ENCODE results near the gene PTPRN2.

- TF ChIP-seq, protein P1, sequence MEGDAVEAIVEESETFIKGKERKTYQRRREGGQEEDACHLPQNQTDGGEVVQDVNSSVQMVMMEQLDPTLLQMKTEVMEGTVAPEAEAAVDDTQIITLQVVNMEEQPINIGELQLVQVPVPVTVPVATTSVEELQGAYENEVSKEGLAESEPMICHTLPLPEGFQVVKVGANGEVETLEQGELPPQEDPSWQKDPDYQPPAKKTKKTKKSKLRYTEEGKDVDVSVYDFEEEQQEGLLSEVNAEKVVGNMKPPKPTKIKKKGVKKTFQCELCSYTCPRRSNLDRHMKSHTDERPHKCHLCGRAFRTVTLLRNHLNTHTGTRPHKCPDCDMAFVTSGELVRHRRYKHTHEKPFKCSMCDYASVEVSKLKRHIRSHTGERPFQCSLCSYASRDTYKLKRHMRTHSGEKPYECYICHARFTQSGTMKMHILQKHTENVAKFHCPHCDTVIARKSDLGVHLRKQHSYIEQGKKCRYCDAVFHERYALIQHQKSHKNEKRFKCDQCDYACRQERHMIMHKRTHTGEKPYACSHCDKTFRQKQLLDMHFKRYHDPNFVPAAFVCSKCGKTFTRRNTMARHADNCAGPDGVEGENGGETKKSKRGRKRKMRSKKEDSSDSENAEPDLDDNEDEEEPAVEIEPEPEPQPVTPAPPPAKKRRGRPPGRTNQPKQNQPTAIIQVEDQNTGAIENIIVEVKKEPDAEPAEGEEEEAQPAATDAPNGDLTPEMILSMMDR (IDR thresholded peaks at IDR 0.05 in 2 of 3, conservative IDR thresholded peaks at IDR 0.05 in 1 of 3; ENCODE audit: insufficient read depth in 2 of 3, low read depth in 1 of 3, low read length in 3 of 3) = no peak
- TF ChIP-seq MYC (IDR thresholded peaks at IDR 0.05; ENCODE audit: low read depth, low read length) = no peak
- TF ChIP-seq MYC (CRISPR knock-in tag; IDR thresholded peaks at IDR 0.05; ENCODE audit: borderline replicate concordance, low read depth) = no peak
- no peak for TF ChIP-seq USF2 (CRISPR knock-in tag; IDR thresholded peaks at IDR 0.05)
- TF ChIP-seq IRF1 (CRISPR knock-in tag; IDR thresholded peaks at IDR 0.05; ENCODE audit: borderline replicate concordance) = no peak
- TF ChIP-seq, protein P2, sequence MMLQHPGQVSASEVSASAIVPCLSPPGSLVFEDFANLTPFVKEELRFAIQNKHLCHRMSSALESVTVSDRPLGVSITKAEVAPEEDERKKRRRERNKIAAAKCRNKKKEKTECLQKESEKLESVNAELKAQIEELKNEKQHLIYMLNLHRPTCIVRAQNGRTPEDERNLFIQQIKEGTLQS (IDR thresholded peaks at IDR 0.05) = no peak
- TF ChIP-seq, protein P2 (CRISPR knock-in tag; conservative IDR thresholded peaks at IDR 0.05) = no peak
- no peak for TF ChIP-seq POLR2AphosphoS5 (IDR thresholded peaks at IDR 0.05; ENCODE audit: control insufficient read depth, insufficient read depth, low read depth, low read length)
- TF ChIP-seq, protein P3, sequence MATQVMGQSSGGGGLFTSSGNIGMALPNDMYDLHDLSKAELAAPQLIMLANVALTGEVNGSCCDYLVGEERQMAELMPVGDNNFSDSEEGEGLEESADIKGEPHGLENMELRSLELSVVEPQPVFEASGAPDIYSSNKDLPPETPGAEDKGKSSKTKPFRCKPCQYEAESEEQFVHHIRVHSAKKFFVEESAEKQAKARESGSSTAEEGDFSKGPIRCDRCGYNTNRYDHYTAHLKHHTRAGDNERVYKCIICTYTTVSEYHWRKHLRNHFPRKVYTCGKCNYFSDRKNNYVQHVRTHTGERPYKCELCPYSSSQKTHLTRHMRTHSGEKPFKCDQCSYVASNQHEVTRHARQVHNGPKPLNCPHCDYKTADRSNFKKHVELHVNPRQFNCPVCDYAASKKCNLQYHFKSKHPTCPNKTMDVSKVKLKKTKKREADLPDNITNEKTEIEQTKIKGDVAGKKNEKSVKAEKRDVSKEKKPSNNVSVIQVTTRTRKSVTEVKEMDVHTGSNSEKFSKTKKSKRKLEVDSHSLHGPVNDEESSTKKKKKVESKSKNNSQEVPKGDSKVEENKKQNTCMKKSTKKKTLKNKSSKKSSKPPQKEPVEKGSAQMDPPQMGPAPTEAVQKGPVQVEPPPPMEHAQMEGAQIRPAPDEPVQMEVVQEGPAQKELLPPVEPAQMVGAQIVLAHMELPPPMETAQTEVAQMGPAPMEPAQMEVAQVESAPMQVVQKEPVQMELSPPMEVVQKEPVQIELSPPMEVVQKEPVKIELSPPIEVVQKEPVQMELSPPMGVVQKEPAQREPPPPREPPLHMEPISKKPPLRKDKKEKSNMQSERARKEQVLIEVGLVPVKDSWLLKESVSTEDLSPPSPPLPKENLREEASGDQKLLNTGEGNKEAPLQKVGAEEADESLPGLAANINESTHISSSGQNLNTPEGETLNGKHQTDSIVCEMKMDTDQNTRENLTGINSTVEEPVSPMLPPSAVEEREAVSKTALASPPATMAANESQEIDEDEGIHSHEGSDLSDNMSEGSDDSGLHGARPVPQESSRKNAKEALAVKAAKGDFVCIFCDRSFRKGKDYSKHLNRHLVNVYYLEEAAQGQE (IDR thresholded peaks at IDR 0.05; ENCODE audit: borderline replicate concordance) = no peak
- TF ChIP-seq, protein P3 (CRISPR knock-in tag; IDR thresholded peaks at IDR 0.05; ENCODE audit: low read depth) = no peak
- TF ChIP-seq EZH2 (IDR thresholded peaks at IDR 0.05; ENCODE audit: borderline replicate concordance, low read depth, low read length) = no peak
- TF ChIP-seq TARDBP (IDR thresholded peaks at IDR 0.05) = no peak
- TF ChIP-seq GABPA (tag; conservative IDR thresholded peaks at IDR 0.05; ENCODE audit: low read depth) = no peak
- TF ChIP-seq JUND (IDR thresholded peaks at IDR 0.05; ENCODE audit: borderline replicate concordance, low read depth, low read length) = no peak
- TF ChIP-seq JUND (tag; IDR thresholded peaks at IDR 0.05; ENCODE audit: borderline replicate concordance, low read depth, low read length) = no peak
- no peak for TF ChIP-seq BRF2 (IDR thresholded peaks at IDR 0.05; ENCODE audit: borderline replicate concordance, insufficient read depth, insufficient read length)
- no peak for TF ChIP-seq EP300 (IDR thresholded peaks at IDR 0.05; ENCODE audit: low read length)
- no peak for TF ChIP-seq BHLHE40 (IDR thresholded peaks at IDR 0.05; ENCODE audit: low read length)
These were observed 694.0 kb downstream of the PTPRN2 start for GRCh38 chr7:157893535-157894044.
